ENCODE measurements around the gene OPA1. TPM values are rescaled to one million over a fixed set of nuclear protein-coding genes. Genes with fewer than 3 reads are reported as not detected.
A peak's percentile ranks its signal among the peaks of the same experiment; 100 is the strongest.

OPA1 gene
- total RNA-seq, 3 donors from 2014 or later, result 39.0 to 58.2 (median 57.4) TPM

GRCh38 chr3:193586526-193586925 lies 6.5 kb upstream of the OPA1 start:
- H3K9me3 ChIP-seq, result no peaks in the 10 kb centered on the region
- no peak overlapping the region for H3K27ac ChIP-seq
- H3K36me3 ChIP-seq, result no peaks in the 10 kb centered on the region
- H3K27me3 ChIP-seq, result no peaks in the 10 kb centered on the region
- no peaks in the 10 kb centered on the region for H3K4me1 ChIP-seq
- intact Hi-C loops (cut with DNase I; ENCODE audit: low total_unique reads), result loop anchor here (10.0 kb wide), 1 partner anchor 1842 kb away; no protein-coding TSS in a partner anchor
- DNase-seq (ENCODE audit: low spot score in 2 of 2), result no peak
- H3K4me3 ChIP-seq, result no peak overlapping the region
- TF ChIP-seq, protein P1, sequence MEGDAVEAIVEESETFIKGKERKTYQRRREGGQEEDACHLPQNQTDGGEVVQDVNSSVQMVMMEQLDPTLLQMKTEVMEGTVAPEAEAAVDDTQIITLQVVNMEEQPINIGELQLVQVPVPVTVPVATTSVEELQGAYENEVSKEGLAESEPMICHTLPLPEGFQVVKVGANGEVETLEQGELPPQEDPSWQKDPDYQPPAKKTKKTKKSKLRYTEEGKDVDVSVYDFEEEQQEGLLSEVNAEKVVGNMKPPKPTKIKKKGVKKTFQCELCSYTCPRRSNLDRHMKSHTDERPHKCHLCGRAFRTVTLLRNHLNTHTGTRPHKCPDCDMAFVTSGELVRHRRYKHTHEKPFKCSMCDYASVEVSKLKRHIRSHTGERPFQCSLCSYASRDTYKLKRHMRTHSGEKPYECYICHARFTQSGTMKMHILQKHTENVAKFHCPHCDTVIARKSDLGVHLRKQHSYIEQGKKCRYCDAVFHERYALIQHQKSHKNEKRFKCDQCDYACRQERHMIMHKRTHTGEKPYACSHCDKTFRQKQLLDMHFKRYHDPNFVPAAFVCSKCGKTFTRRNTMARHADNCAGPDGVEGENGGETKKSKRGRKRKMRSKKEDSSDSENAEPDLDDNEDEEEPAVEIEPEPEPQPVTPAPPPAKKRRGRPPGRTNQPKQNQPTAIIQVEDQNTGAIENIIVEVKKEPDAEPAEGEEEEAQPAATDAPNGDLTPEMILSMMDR (IDR thresholded peaks at IDR 0.05), result no peak

- no peaks in the 10 kb centered on the region for H3K9me3 ChIP-seq
- TF ChIP-seq POLR2AphosphoS5 (IDR thresholded peaks at IDR 0.05) (no peak), POLR2A (IDR thresholded peaks at IDR 0.05) (no peak)
- TF ChIP-seq, protein P1 (IDR thresholded peaks at IDR 0.05), result no peak
- no peaks in the 10 kb centered on the region for H3K36me3 ChIP-seq
- H3K27me3 ChIP-seq, result no peaks in the 10 kb centered on the region
- H3K4me1 ChIP-seq, result peaks cover 2% of the 10 kb centered on the region in 2 donors
- intact Hi-C loops (cut with DNase I; ENCODE audit: low total_unique reads), result loop anchor here (10.0 kb wide), 1 partner anchor 1844 kb away; no protein-coding TSS in a partner anchor
- H3K27ac ChIP-seq, result no peak overlapping the region
- H3K4me3 ChIP-seq, result no peak overlapping the region
- DNase-seq (ENCODE audit: low spot score in 2 of 2), result no peak
These were observed 3.9 kb upstream of the OPA1 start for GRCh38 chr3:193589129-193589528.

GRCh38 chr3:193589616-193590015 lies 3.4 kb upstream of the OPA1 start:
- H3K4me3 ChIP-seq, result no peak overlapping the region
- no peaks in the 10 kb centered on the region for H3K9me3 ChIP-seq
- H3K4me1 ChIP-seq, result peaks cover 6 to 7% of the 10 kb centered on the region in 2 donors
- no peak for DNase-seq (ENCODE audit: low spot score in 2 of 2)
- H3K27me3 ChIP-seq, result no peaks in the 10 kb centered on the region
- H3K27ac ChIP-seq, result no peak overlapping the region
- no peaks in the 10 kb centered on the region for H3K36me3 ChIP-seq
- intact Hi-C loops (cut with DNase I; ENCODE audit: low total_unique reads), result loop anchor here (10.0 kb wide), 1 partner anchor 1845 kb away; no protein-coding TSS in a partner anchor
- TF ChIP-seq, protein P1 (IDR thresholded peaks at IDR 0.05), result no peak
- TF ChIP-seq POLR2AphosphoS5 (IDR thresholded peaks at IDR 0.05), result no peak
- no peak for TF ChIP-seq POLR2A (IDR thresholded peaks at IDR 0.05)

GRCh38 chr3:193590088-193590856 lies 2.7 kb upstream of the OPA1 start:
- H3K9me3 ChIP-seq, result no peaks in the 10 kb centered on the region
- no peaks in the 10 kb centered on the region for H3K27me3 ChIP-seq
- TF ChIP-seq POLR2A (IDR thresholded peaks at IDR 0.05) (no peak), POLR2AphosphoS5 (IDR thresholded peaks at IDR 0.05) (no peak)
- TF ChIP-seq, protein P1 (IDR thresholded peaks at IDR 0.05), result no peak
- no peak for DNase-seq (ENCODE audit: low spot score in 2 of 2)
- H3K36me3 ChIP-seq, result no peaks in the 10 kb centered on the region
- no peak overlapping the region for H3K27ac ChIP-seq
- intact Hi-C loops (cut with DNase I; ENCODE audit: low total_unique reads), result no loop called here
- peaks cover 6 to 12% of the 10 kb centered on the region in 2 donors for H3K4me1 ChIP-seq
- no peak overlapping the region for H3K4me3 ChIP-seq

DNA sequence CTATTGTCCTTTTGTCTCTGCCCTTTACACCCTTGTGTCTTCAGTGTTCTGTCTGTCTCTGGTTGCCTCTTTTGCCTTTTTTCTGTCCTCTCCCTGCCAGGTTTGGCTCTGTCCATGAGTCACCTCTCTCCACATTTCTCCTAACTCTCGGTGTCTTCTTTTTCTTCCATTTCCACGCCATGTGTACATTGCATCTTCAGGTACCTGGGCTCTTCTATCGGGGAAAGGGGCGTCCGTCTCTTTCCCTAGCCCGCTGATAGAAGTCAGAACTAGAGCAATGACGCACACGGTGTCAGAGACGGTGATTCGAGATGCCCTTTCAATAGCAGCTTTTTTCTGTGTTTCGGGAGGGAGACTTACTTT lies 641 bp downstream of the OPA1 start:
- H3K9me3 ChIP-seq, result no peaks in the 10 kb centered on the region
- no peak for DNase-seq (ENCODE audit: low spot score in 2 of 2)
- H3K27me3 ChIP-seq, result no peaks in the 10 kb centered on the region
- intact Hi-C loops (cut with DNase I; ENCODE audit: low total_unique reads), result no loop called here
- H3K36me3 ChIP-seq, result no peaks in the 10 kb centered on the region
- H3K4me3 ChIP-seq, result peak overlapping the region; percentile 74 to 93 (median 82)
- TF ChIP-seq POLR2A (IDR thresholded peaks at IDR 0.05) (no peak), POLR2AphosphoS5 (IDR thresholded peaks at IDR 0.05) (no peak)
- TF ChIP-seq, protein P1 (IDR thresholded peaks at IDR 0.05), result no peak
- H3K27ac ChIP-seq, result peak overlapping the region; percentile 91 to 93
- peaks cover 6 to 12% of the 10 kb centered on the region in 2 donors for H3K4me1 ChIP-seq

Data from breast epithelium (tissue), 4 donors.